SK-N-DZ (cell line): ENCODE measurements around the gene SLC12A2.

Source experiments
- DNase-seq: peaks from one replicate; pipeline ENCODE4 v3.0.0-alpha.2; 2015; ENCODE audit warnings: low spot score

SLC12A2 gene

DNA sequence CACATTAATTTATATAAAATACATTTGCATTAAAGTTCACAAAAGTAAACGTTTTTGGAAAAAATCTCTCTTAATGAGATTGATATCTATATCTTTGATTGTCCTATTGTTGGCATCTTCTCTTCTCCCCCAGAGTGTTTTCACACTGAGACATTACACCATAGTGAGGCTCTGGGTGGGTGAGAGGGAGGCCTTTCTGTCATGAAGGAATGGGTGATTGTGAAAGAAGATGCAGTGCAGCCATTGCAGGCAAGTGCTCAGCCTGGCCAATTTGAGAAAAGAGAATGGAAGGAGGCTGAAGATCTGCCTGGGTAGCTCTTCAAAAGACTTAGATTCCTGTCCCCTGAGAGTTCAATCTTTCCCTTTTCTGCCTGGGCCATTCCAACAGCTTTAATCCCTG, 140.8 kb downstream of the SLC12A2 start:
- DNase-seq: no peak

DNA sequence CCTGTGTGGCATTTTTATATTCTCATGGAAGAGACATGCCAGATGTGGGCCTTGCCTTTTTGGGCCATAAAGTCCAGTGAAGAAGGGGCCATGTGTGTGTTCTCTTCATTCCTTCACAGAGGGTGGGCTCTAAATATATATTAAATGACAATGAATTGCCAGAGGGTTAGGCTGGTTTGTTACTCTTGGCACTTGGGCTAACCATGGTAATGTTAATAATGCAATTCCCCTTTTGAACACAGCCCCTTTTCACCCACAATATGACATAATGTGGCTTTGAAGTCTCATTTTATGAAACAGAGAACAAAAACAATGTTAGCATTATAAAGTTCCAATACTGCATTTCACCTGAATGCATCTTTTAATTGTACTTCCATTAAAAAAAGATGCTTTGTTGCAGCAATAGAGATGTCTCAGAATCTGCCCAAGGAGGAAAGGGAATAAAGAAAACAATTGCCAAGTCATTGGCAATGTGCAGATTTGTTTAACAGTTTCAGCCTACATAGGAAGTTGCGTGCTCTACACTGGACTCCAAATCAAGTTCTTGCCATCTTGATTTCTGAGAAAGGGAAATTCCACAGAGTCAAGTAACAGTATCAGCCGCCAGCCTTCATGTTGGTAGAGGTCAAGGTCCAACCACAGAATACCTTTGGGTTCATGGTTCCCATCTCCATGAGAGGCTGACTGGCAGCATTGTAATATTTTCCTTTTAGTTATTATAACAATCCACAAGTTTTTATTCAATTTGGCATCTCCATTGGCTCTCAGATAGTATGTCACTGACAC, 141.9 kb downstream of the SLC12A2 start:
- DNase-seq: no peak

DNA sequence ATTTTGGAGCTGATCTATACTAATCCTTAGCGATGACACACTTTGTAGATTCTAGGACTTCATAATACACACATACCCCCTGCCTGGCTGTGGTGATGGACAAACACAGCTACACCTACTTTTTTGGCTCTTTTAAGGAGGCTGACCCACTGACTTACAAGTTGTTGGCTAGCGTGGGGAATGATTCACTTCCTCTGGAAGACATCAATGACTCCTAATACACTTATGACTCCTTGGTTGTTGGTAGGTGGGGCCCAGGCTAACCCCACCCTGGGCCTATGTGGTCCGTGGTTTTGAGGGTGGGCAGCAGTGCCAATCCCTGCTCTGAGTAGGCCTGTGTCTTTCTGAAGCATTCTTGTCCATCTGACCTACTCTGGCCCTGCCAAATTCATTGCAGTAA, 144.4 kb downstream of the SLC12A2 start:
- DNase-seq: no peak

DNA sequence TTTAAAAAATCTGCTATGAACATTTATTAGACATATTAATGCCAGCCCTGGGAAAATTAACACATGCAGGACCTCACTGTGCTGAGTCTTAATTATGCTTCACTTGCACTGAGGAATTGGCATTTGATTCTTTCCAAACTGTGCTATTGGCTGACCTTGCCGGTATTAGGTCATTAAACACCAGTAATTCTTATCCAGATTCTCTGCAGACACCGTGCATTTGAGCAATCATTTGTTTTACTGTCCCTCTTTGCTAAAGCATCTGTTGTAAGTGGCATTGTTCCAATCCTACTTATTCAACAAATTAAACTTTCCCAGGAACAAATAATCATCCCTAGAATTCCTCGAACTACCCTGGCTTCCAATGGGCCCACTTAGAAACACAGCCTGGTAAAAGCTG, 145.0 kb downstream of the SLC12A2 start:
- no peak for DNase-seq

DNA sequence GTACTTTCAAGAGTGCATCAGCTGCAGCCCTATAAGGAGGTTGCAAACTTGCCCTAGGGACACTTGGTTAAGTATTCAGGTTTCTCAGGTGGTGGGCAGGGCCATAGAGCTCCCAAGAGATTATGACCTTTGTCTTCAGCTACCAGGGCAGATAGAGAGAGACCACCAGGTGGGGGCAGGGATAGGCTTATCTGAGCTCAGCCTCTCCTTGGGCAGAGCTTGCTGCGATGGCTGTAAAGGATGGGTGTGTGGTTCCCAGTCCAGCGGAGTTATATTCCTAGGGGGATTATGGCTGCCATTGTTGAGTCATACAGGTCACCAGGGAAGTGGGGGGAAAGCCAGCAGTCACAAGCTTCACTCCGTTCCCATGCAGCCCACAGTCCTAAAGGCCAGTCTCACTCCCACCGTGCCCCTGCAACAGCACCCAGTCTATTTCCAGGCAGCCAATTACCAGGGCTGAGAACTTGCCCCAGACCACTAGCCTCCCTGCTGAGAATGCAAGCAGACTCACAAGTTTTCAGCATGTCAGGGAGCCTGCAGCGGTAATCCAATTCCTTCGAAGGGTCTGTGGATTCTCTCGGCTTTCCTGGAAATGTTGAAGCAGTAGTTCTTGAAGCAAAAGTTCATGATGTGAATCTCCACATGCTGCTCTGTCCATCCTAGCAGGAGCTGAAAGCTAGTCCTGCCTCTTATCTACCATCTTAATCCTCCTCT, 151.5 kb downstream of the SLC12A2 start:
- peak; percentile 35 for DNase-seq

DNA sequence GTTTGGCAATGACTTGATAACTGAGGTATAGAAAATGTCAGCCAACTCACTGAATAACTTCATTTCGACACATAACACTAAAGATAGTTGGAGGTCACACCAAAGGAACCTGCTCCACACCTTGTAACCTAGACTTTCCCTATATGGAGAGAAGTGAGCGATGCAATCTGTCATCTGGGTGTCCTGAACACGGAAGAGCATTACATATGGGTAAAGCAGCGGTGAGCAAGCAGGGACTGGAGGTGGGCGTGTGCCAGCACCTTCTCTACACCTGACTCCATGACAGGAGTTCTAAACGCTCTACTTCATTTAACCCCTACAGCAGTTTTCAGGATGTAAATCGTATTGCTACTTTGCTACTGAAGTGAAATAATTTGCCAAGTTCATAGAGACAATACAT, 152.8 kb downstream of the SLC12A2 start:
- DNase-seq: no peak

DNA sequence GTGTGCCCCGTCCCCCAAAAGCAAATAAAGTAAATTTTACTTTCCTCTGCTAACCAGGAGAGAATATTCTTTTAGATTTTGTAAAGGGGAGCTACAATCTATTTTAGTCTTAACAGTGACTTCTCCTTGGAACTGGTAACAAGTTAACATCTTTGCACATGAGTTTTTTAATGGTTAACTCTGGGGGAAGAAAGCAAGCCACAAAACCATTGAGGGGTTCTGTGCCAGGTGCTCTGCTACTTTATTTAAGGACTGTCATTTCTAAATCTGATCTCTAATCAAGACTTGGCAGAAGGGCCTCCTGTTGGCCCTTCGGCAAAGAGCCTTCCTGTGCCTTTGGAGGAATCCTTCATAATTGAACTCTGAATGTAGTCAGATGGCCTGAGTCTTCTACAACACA, 153.4 kb downstream of the SLC12A2 start:
- DNase-seq: no peak

DNA sequence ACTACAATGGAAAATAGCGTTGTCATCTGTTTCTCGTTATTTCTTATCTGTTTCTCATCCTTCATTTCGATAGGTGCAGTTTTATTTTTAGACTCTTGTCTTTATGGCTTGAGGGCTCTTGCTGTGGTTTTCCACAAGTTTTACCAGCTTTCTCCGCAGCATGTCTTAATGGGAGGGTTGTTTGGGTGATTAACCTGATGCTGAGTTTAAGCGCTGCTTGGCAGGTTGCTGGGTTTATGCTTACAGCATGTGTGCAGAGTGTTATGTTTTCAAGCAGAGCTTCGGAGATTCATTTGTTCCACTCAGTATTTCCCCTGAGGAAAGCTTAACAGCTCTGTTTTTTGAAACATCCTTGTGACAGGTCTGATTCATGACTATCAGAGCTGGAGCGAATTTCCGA, 154.0 kb downstream of the SLC12A2 start:
- DNase-seq: peak; percentile 12
